T-helper 2 cell treated with Interferon-gamma antibody and Interleukin-4, amounts not matched to agents 100 ng/mL and 5 ng/mL, for 36 hours (primary cell): ENCODE measurements around the gene BRCA1. TPM values are rescaled to one million over a fixed set of nuclear protein-coding genes. Genes with fewer than 3 reads are reported as not detected.

Source experiments
- intact Hi-C: fragments of 100-400 bp; cut with micrococcal nuclease; formaldehyde crosslinking; loops from one replicate; pipeline ENCODE4 v1.15.1; 2023
- total RNA-seq: library from RNA; stranded (reverse); gene quantifications from 2 replicates; pipeline ENCODE4 v1.2.3, GENCODE V29; 2022

Gene BRCA1
- total RNA-seq, 1 donor from 2014 or later, result 76.3 TPM

- intact Hi-C loops, result no loop called here
These were observed 114.4 kb downstream of the BRCA1 start for GRCh38 chr17:43010667-43011308.

GRCh38 chr17:43006639-43007551 is 118.3 kb downstream of the BRCA1 start, which contains the start of gene IFI35:
Gene IFI35, plus strand, starts transcription at chr17:43006784. Its CDS starts 164 bp downstream, at chr17:43006948.
- intact Hi-C loops, result loop anchor here (1.0 to 10.0 kb wide), 2 partner anchors 9 to 208 kb away; partner anchors contain the start of genes RPL27 and TMEM106A

- intact Hi-C loops, result loop anchor here (10.0 kb wide), 1 partner anchor 211 kb away; the partner anchor contains the start of gene TMEM106A
These were observed 121.5 kb downstream of the BRCA1 start for GRCh38 chr17:43003542-43004172.

GRCh38 chr17:43000894-43001293 is 124.3 kb downstream of the BRCA1 start:
- intact Hi-C loops, result loop anchor here (10.0 kb wide), 1 partner anchor 214 kb away; the partner anchor contains the start of gene TMEM106A

GRCh38 chr17:42999003-42999525 is 126.1 kb downstream of the BRCA1 start:
- intact Hi-C loops, result loop anchor here (2.0 to 10.0 kb wide), 3 partner anchors 34 to 486 kb away; partner anchors contain the start of genes AARSD1, BRCA1 and DHX8

GRCh38 chr17:42997984-42998938 is 126.9 kb downstream of the BRCA1 start, which contains the start of gene RPL27:
Gene RPL27, plus strand, starts transcription at chr17:42998419. Its CDS starts 332 bp downstream, at chr17:42998751.
- intact Hi-C loops, result loop anchor here (1.0 to 10.0 kb wide), 8 partner anchors 8 to 487 kb away; partner anchors contain the start of genes AARSD1, BRCA1, DHX8 and IFI35

- intact Hi-C loops, result loop anchor here (5.0 to 10.0 kb wide), 2 partner anchors 130 to 487 kb away; partner anchors contain the start of genes BRCA1 and DHX8
These were observed 127.7 kb downstream of the BRCA1 start for GRCh38 chr17:42997390-42997983.

Other genes starting within 250 kb of the BRCA1 start
- gene G6PC1, start 224.6 kb downstream of the BRCA1 start, total RNA-seq, result not detected in 2 replicates
- gene AARSD1, start 160.9 kb downstream of the BRCA1 start, total RNA-seq, result 50.1 and 52.2 TPM in 2 replicates
- gene PTGES3L, start 145.3 kb downstream of the BRCA1 start, total RNA-seq, result 0.43 and 0.52 TPM in 2 replicates
- 14.9 and 17.5 TPM in 2 replicates for gene RUNDC1, start 144.8 kb downstream of the BRCA1 start, total RNA-seq
- gene RPL27, start 126.9 kb downstream of the BRCA1 start, total RNA-seq, result 943 and 969 TPM in 2 replicates
- gene IFI35, start 118.6 kb downstream of the BRCA1 start, total RNA-seq, result 101 and 103 TPM in 2 replicates
- 18.4 and 18.5 TPM in 2 replicates for gene VAT1, start 103.0 kb downstream of the BRCA1 start, total RNA-seq
- 0.25 TPM in 1 of 2 replicates, not detected in the other for gene RND2, start 100.1 kb downstream of the BRCA1 start, total RNA-seq
- 47.0 and 49.3 TPM in 2 replicates for gene NBR1, start 45.9 kb upstream of the BRCA1 start, total RNA-seq
- 17.2 and 18.4 TPM in 2 replicates for gene TMEM106A, start 86.5 kb upstream of the BRCA1 start, total RNA-seq
- gene CCDC200, start 103.3 kb upstream of the BRCA1 start, total RNA-seq, result not detected in 2 replicates
- gene RNU2-1, start 108.6 kb upstream of the BRCA1 start, total RNA-seq, result 6,630 and 6,735 TPM in 2 replicates